ENCODE results near the gene CFHR3.
A peak's percentile ranks its signal among the peaks of the same experiment; 100 is the strongest.

The CFHR3 gene

GRCh38 chr1:196774603-196775002 is at the start of gene CFHR3:
CFHR3 (plus strand) TSS chr1:196774840; CDS start chr1:196774887, 47 bp downstream.
- no peak for DNase-seq (ENCODE audit: low read depth in 2 of 2)
- no peak for TF ChIP-seq CTCF (IDR thresholded peaks at IDR 0.05; ENCODE audit: low read depth, low read length)
- H3K4me3 ChIP-seq (replicated peaks in 1 of 2; ENCODE audit: low read depth in 2 of 2, low read length in 2 of 2), result no peak within 1 kb of the TSS

GRCh38 chr1:196732526-196732925 is 42.1 kb upstream of the CFHR3 start:
- peak in 1 of 2 donors; percentile 10 for DNase-seq (ENCODE audit: low read depth in 2 of 2)
- no peak overlapping the region for H3K4me3 ChIP-seq (replicated peaks in 1 of 2; ENCODE audit: low read depth in 2 of 2, low read length in 2 of 2)
- peak; percentile 26 for TF ChIP-seq CTCF (IDR thresholded peaks at IDR 0.05; ENCODE audit: low read depth, low read length)

GRCh38 chr1:196733091-196733970 is 41.3 kb upstream of the CFHR3 start:
- H3K4me3 ChIP-seq (replicated peaks in 1 of 2; ENCODE audit: low read depth in 2 of 2, low read length in 2 of 2), result no peak overlapping the region
- no peak for TF ChIP-seq CTCF (IDR thresholded peaks at IDR 0.05; ENCODE audit: low read depth, low read length)
- DNase-seq (ENCODE audit: low read depth in 2 of 2), result peak in 1 of 2 donors; percentile 32

- TF ChIP-seq CTCF (IDR thresholded peaks at IDR 0.05; ENCODE audit: low read depth, low read length), result no peak
Measured at GRCh38 chr1:196734006-196734405, 40.6 kb upstream of the CFHR3 start.

GRCh38 chr1:196734460-196734859 is 40.2 kb upstream of the CFHR3 start:
- no peak for TF ChIP-seq CTCF (IDR thresholded peaks at IDR 0.05; ENCODE audit: low read depth, low read length)
- DNase-seq (ENCODE audit: low read depth in 2 of 2), result no peak
- H3K4me3 ChIP-seq (replicated peaks in 1 of 2; ENCODE audit: low read depth in 2 of 2, low read length in 2 of 2), result no peak overlapping the region

More at GRCh38 chr1:196734006-196734405, 40.6 kb upstream of the CFHR3 start:
- no peak for DNase-seq (ENCODE audit: low read depth in 2 of 2)
- no peak overlapping the region for H3K4me3 ChIP-seq (replicated peaks in 1 of 2; ENCODE audit: low read depth in 2 of 2, low read length in 2 of 2)

- no peak for TF ChIP-seq CTCF (IDR thresholded peaks at IDR 0.05; ENCODE audit: low read depth, low read length)
- H3K4me3 ChIP-seq (replicated peaks in 1 of 2; ENCODE audit: low read depth in 2 of 2, low read length in 2 of 2), result no peak overlapping the region
- no peak for DNase-seq (ENCODE audit: low read depth in 2 of 2)
Measured at GRCh38 chr1:196738730-196739129, 35.9 kb upstream of the CFHR3 start.
